ENCODE results near the gene ERCC5. TPM values are rescaled to one million over a fixed set of nuclear protein-coding genes. Genes with fewer than 3 reads are reported as not detected.

Gene ERCC5
- total and polyA plus RNA-seq, 9 of the 15 experiments (the other 6 are each of a cell fraction or from before 2014, with no cell fraction given): 7.4 to 43.1 (median 33.9) TPM

GRCh38 chr13:102845630-102846260, at the start of gene ERCC5 (continued):
- TF ChIP-seq CHD4 (IDR thresholded peaks at IDR 0.05; ENCODE audit: insufficient read depth, insufficient replicate concordance, low read depth, low read length, poor library complexity, severe bottlenecking): no peak
- TF ChIP-seq LARP7 (IDR thresholded peaks at IDR 0.05): no peak
- no peak for TF ChIP-seq ZNF140 (CRISPR knock-in tag; IDR thresholded peaks at IDR 0.05)
- TF ChIP-seq KHSRP (IDR thresholded peaks at IDR 0.05): peak; percentile 64
- TF ChIP-seq THAP12 (CRISPR knock-in tag; IDR thresholded peaks at IDR 0.05): no peak
- no peak for TF ChIP-seq BRCA1 (IDR thresholded peaks at IDR 0.05)
- TF ChIP-seq BRCA1 (CRISPR knock-in tag; IDR thresholded peaks at IDR 0.05): no peak
- no peak for TF ChIP-seq ZBTB9 (CRISPR knock-in tag; IDR thresholded peaks at IDR 0.05)
- TF ChIP-seq NR2C1 (IDR thresholded peaks at IDR 0.05): peak; percentile 76
- TF ChIP-seq NR2C1 (tag; IDR thresholded peaks at IDR 0.05): peak; percentile 62; the same call in 1 of the 2 replicates
- no peak for TF ChIP-seq CHD1 (IDR thresholded peaks at IDR 0.05; ENCODE audit: low read length)
- no peak for TF ChIP-seq CCAR2 (IDR thresholded peaks at IDR 0.05; ENCODE audit: low read depth, low read length)
- TF ChIP-seq CBFA2T3 (IDR thresholded peaks at IDR 0.05): no peak
- no peak for TF ChIP-seq GTF2A2 (tag; IDR thresholded peaks at IDR 0.05)
- TF ChIP-seq ELK3 (CRISPR knock-in tag; IDR thresholded peaks at IDR 0.05): no peak
- peak; percentile 87 for TF ChIP-seq POLR2A (conservative IDR thresholded peaks at IDR 0.05)
- TF ChIP-seq ZNF24 (IDR thresholded peaks at IDR 0.05): peak; percentile 35; the same call in 1 of the 2 replicates
- TF ChIP-seq TAF1 (IDR thresholded peaks at IDR 0.05; ENCODE audit: control insufficient read depth, extremely low read depth, insufficient read depth, low read length, severe bottlenecking): peak; percentile 66
- peak; percentile 88 for TF ChIP-seq SP1 (CRISPR knock-in tag; IDR thresholded peaks at IDR 0.05)
- no peak for TF ChIP-seq FOXA3 (CRISPR knock-in tag; conservative IDR thresholded peaks at IDR 0.05 in 1 of 2, IDR thresholded peaks at IDR 0.05 in 1 of 2)
- no peak for TF ChIP-seq NR1H2 (CRISPR knock-in tag; IDR thresholded peaks at IDR 0.05)
- peak; percentile 66 to 86 for TF ChIP-seq MNT (conservative IDR thresholded peaks at IDR 0.05)
- TF ChIP-seq ZBTB17 (CRISPR knock-in tag; IDR thresholded peaks at IDR 0.05): no peak
- no peak for TF ChIP-seq ZZZ3 (IDR thresholded peaks at IDR 0.05)
- TF ChIP-seq MTA3 (IDR thresholded peaks at IDR 0.05; ENCODE audit: borderline replicate concordance): peak; percentile 99
- TF ChIP-seq SRSF1 (IDR thresholded peaks at IDR 0.05; ENCODE audit: low read depth, low read length): no peak

Data from K562 (cell line).